GM23248 (cell line): ENCODE measurements around the gene RTCA.
"Not testable (repeated sequence)": the region's sequence is repeated elsewhere in the genome, so short reads cannot be mapped to it uniquely, and the experiment has no call there.

Experiments used
- EZH2 ChIP-seq: fragments of 200-600 bp; sonication (generic); IDR thresholded peaks from 2 replicates; pipeline ENCODE4 v1.6.1; 2018; ENCODE audit warnings: antibody characterized with exemption, mild to moderate bottlenecking; ENCODE audit not compliant: insufficient read depth, poor library complexity, severe bottlenecking
- EZH2phosphoT487 ChIP-seq: fragments of 200-600 bp; sonication (generic); IDR thresholded peaks from 2 replicates; pipeline ENCODE4 v1.6.1; 2018; ENCODE audit warnings: antibody characterized with exemption, moderate library complexity, mild to moderate bottlenecking, low read depth; ENCODE audit not compliant: insufficient read depth

DNA sequence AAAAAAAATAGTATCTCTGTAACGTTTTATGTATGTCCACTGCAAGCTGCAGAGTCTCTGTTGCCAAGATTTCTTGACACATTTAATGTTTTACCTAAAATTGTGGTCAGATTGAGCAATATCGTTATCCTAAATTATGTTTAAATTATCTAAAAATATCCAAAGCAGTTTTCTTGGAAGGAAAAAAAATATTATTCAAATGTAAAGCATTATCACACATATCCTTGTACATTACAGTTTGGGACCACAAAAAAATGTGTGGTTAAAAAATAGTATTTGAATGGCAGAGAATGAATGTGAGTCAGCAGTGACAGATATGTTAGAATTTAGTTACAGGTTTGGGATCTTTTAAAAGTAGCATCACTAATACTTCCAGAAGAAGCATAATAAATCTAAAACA, 65.1 kb downstream of the RTCA start:
- TF ChIP-seq EZH2, EZH2phosphoT487: not testable (repeated sequence)
